ENCODE measurements around the gene SLC8A2.
"Not testable (repeated sequence)": the region's sequence is repeated elsewhere in the genome, so short reads cannot be mapped to it uniquely, and the experiment has no call there.

The SLC8A2 gene

GRCh38 chr19:47427241-47428176 is 44.2 kb downstream of the SLC8A2 start:
- DNase-seq = no peak

- no peak for DNase-seq
These were observed 48.4 kb downstream of the SLC8A2 start for GRCh38 chr19:47423203-47423882.

GRCh38 chr19:47422417-47423163 is 49.1 kb downstream of the SLC8A2 start:
- no peak for DNase-seq

GRCh38 chr19:47421844-47422395 is 49.8 kb downstream of the SLC8A2 start:
- DNase-seq = no peak

GRCh38 chr19:47421244-47421786 is 50.4 kb downstream of the SLC8A2 start:
- DNase-seq = no peak

- DNase-seq = no peak
These were observed 51.9 kb downstream of the SLC8A2 start for GRCh38 chr19:47419789-47420188.

- DNase-seq = no peak
These were observed 52.5 kb downstream of the SLC8A2 start, which contains the start of gene MEIS3 for GRCh38 chr19:47419030-47419783. Gene MEIS3 (minus strand): TSS chr19:47419527. CDS start chr19:47419081, 446 bp downstream.

GRCh38 chr19:47418692-47419029 is 53.0 kb downstream of the SLC8A2 start:
- DNase-seq = no peak

- DNase-seq = no peak
These were observed 53.7 kb downstream of the SLC8A2 start for GRCh38 chr19:47417746-47418691.

GRCh38 chr19:47417107-47417745 is 54.5 kb downstream of the SLC8A2 start:
- DNase-seq = no peak

- DNase-seq = no peak
These were observed 55.1 kb downstream of the SLC8A2 start for GRCh38 chr19:47416643-47416985.

- no peak for DNase-seq
These were observed 55.6 kb downstream of the SLC8A2 start for GRCh38 chr19:47415953-47416642.

- DNase-seq = no peak
These were observed 57.2 kb downstream of the SLC8A2 start for GRCh38 chr19:47414469-47414868.

GRCh38 chr19:47413941-47414340 is 57.8 kb downstream of the SLC8A2 start:
- no peak for DNase-seq

GRCh38 chr19:47411696-47412095 is 60.0 kb downstream of the SLC8A2 start:
- DNase-seq = not testable (repeated sequence)

- no peak for DNase-seq
These were observed 60.6 kb downstream of the SLC8A2 start for GRCh38 chr19:47411101-47411500.

GRCh38 chr19:47408156-47408938 is 63.3 kb downstream of the SLC8A2 start:
- no peak for DNase-seq

- no peak for DNase-seq
These were observed 64.3 kb downstream of the SLC8A2 start for GRCh38 chr19:47407417-47407774.

Measured in right forelimb (tissue), 1 donor.